Prostate gland (tissue), 2 donors: ENCODE data around the gene SCCPDH. TPM values are rescaled to one million over a fixed set of nuclear protein-coding genes. Genes with fewer than 3 reads are reported as not detected.

Experiments used
- DNase-seq: peaks from one replicate; pipeline ENCODE4 v3.0.0-alpha.2; 2019; ENCODE audit warnings: low spot score
- H3K27ac ChIP-seq, 2 donors: fragments of 200-600 bp; sonication (generic); 2 replicates each; pipeline ENCODE4 v1.5.1; 2017 to 2019
- H3K27me3 ChIP-seq: fragments of 200-600 bp; sonication (generic); replicated peaks from 2 replicates; pipeline ENCODE4 v1.5.1; 2019; ENCODE audit not compliant: insufficient read depth
- H3K36me3 ChIP-seq, 2 donors: fragments of 200-600 bp; sonication (generic); 1 replicate in 1 of 2; 2 replicates in 1 of 2; pipeline versions ENCODE4 v1.5.1 to v1.8.1; 2017 to 2019
- H3K4me1 ChIP-seq: fragments of 200-600 bp; sonication (generic); replicated peaks from 2 replicates; pipeline ENCODE4 v1.5.1; 2019
- H3K4me3 ChIP-seq, 2 donors: fragments of 200-600 bp; sonication (generic); 2 replicates each; pipeline ENCODE4 v1.5.1; 2017 to 2019
- H3K9me3 ChIP-seq: fragments of 200-600 bp; sonication (generic); 2 replicates; pipeline ENCODE4 v1.5.1; 2017
- CTCF ChIP-seq, 4 experiments: fragments of 200-600 bp in 2 of 4; fragments of 450-650 bp in 2 of 4; sonication (generic) in 2 of 4; IDR thresholded peaks; 1 replicate in 3 of 4; 2 replicates in 1 of 4; pipeline ENCODE4 v1.5.1; 2016 to 2019; ENCODE audit warnings: antibody characterized with exemption in 4 of 4, mild to moderate bottlenecking in 2 of 4, moderate library complexity in 2 of 4
- POLR2A ChIP-seq: fragments of 450-650 bp; IDR thresholded peaks from one replicate; pipeline ENCODE4 v1.6.1; 2016; ENCODE audit warnings: antibody characterized with exemption, mild to moderate bottlenecking
- POLR2AphosphoS5 ChIP-seq: sonication (generic); formaldehyde crosslinking; IDR thresholded peaks from one replicate; pipeline ENCODE4 v1.6.1; 2017; ENCODE audit warnings: antibody characterized with exemption
- WGBS: methylation state at CpG from one replicate; pipeline ENCODE4 v1.1.5; 2018; 5-methylcytosine and 5-hydroxymethylcytosine counted together
- intact Hi-C: fragments of 100-400 bp; cut with DNase I; formaldehyde crosslinking; loops from one replicate; pipeline ENCODE4 v1.14.2; 2022
- total RNA-seq, 2 donors: library from RNA; depleted of rRNA; stranded (reverse); fragments of >200 nt; gene quantifications; one replicate each; pipeline ENCODE4 v1.1.0, GENCODE V29; 2016

The SCCPDH gene
- total RNA-seq, 2 donors from 2014 or later: 49.6 to 67.4 TPM

DNA sequence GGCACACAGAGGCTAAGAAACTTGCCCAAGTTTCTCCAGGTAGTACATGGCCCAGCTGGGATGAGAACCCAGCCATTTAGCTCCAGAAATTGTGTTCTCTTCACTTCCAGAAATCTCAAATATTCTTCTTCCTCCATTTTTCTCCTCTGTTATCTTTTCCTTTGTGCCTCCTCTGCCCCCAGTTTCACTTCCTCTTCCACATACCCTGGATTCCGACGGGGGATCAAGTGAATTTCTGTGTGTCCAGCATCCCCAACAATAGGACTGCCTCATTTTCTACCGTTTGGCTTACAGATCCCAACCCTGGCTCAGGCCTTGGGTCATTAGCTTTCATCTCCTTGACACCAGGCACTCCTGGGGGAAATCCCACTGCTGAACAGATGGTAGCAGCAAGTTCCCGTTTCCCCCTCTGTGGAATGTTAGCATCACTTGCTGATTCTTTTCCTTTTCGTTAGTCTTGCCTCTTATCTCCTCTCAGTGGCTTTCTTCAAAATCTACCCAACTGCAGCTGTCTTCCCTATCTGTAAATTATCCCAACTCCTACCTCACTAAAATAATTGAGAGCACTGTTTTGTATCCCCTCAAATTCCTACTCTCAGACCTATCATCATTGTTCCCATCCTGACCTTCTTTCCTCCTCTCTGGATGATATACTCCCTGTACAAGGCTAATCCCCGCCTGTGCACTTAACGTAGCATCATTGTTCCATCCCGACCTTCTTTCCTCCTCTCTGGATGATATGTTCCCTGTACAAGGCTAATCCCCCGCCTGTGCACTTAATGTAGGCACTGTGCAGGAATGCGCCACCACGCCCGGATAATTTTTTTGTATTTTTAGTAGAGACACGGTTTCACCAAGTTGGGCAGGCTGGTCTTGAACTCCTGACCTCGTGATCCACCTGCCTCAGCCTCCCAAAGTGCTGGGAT is 36.5 kb downstream of the SCCPDH start:
- Histone ChIP-seq H3K4me1 (no peaks in the 10 kb centered on the region), H3K27me3 (no peaks in the 10 kb centered on the region), H3K27ac (no peak overlapping the region), H3K9me3 (no peaks in the 10 kb centered on the region), H3K4me3 (no peak overlapping the region), H3K36me3 (no peaks in the 10 kb centered on the region)
- WGBS: 82% methylated on average over 14 of the region's 14 CpGs
- DNase-seq: no peak
- no peak for TF ChIP-seq CTCF (IDR thresholded peaks at IDR 0.05)
- no peak for TF ChIP-seq POLR2AphosphoS5
- TF ChIP-seq POLR2A: no peak
- intact Hi-C loops: no loop called here

DNA sequence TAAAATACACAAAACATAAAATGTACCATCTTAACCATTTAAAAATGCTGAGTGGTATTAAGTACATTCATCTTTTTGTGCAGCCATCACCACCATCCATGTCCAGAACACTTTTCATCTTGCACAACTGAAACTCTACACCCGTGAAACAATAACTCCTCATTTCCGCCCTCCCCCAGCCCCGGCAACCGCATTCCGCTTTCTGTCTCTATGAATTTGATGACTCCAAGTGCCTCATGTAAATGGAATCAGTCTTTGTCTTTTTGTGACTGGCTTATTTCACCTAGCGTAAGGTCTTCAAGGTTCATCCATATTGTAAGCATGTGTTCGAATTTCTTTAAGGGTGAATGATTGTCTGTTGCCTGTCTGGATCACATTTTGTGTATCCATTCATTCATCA is 37.2 kb downstream of the SCCPDH start:
- Histone ChIP-seq H3K27me3 (no peaks in the 10 kb centered on the region), H3K36me3 (no peaks in the 10 kb centered on the region), H3K9me3 (no peaks in the 10 kb centered on the region), H3K27ac (no peak overlapping the region), H3K4me1 (no peaks in the 10 kb centered on the region), H3K4me3 (no peak overlapping the region)
- WGBS: 87% methylated on average over 7 of the region's 7 CpGs
- no peak for DNase-seq
- intact Hi-C loops: no loop called here
- TF ChIP-seq CTCF (IDR thresholded peaks at IDR 0.05): no peak
- TF ChIP-seq POLR2A: no peak
- no peak for TF ChIP-seq POLR2AphosphoS5

DNA sequence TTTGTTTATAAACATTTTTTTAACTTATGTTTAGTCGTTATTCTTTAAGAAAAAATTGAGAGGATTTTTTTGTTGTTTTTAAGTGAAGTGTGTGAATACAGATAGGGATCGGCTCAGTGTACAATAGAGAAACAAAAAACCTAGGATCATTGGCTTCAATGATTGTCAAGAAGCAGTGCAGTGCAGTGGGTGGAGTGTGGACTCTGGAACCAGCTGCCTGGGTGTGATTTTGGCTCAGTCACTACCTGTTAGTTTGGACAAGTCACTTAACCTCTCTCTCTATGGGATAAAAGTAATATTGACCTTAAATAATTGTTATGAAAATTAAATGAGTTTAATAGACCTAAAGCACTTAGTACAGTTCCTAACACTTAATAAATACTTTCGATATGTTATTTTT is 41.3 kb downstream of the SCCPDH start:
- no peaks in the 10 kb centered on the region for H3K36me3 ChIP-seq
- H3K4me1 ChIP-seq: no peaks in the 10 kb centered on the region
- WGBS: 80% methylated on average over 3 of the region's 3 CpGs
- intact Hi-C loops: no loop called here
- no peak overlapping the region for H3K4me3 ChIP-seq
- no peak for DNase-seq
- no peaks in the 10 kb centered on the region for H3K27me3 ChIP-seq
- H3K27ac ChIP-seq: no peak overlapping the region
- TF ChIP-seq CTCF (IDR thresholded peaks at IDR 0.05) (no peak), POLR2A (no peak), POLR2AphosphoS5 (no peak)
- no peaks in the 10 kb centered on the region for H3K9me3 ChIP-seq

DNA sequence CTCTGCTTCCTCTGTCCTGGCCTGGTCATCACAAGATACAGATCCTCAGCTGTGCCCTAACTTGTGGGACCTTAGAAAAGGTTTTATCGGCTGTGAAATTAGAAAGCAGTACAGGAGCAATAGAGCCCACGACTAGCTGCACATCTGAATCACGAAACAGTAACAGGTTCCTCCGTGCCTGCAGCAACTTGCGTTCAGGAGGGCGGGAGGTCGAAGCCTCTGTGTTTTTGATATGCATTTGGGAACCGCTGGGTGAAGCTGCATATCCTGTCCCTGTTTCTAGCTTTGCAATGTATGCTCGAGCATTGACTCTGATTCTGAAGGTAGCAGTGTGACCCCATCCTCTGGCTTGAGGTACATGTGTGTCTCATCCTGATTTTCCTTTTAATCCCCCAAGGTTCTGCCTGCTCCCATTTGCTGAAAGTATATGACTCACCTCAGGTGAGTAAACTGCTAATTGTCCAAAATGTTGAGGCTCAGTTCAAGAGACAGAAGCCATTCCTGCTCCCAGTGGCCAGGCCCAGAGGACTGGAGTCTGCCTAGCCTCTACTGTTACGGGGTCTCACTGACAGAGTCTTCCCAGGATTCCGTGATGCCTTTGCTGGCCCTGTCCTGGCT is 44.3 kb downstream of the SCCPDH start:
- peak overlapping the region in 1 of 2 donors; percentile 9 for H3K27ac ChIP-seq
- TF ChIP-seq POLR2A (no peak), CTCF (IDR thresholded peaks at IDR 0.05) (no peak), POLR2AphosphoS5 (no peak)
- no peaks in the 10 kb centered on the region for H3K27me3 ChIP-seq
- H3K4me1 ChIP-seq: no peaks in the 10 kb centered on the region
- H3K4me3 ChIP-seq: no peak overlapping the region
- intact Hi-C loops: no loop called here
- H3K36me3 ChIP-seq: no peaks in the 10 kb centered on the region
- WGBS: 61% methylated on average over 11 of the region's 11 CpGs
- no peaks in the 10 kb centered on the region for H3K9me3 ChIP-seq
- DNase-seq: no peak
